Type B pancreatic cell (in vitro differentiated cells): ENCODE data around the gene NEO1. TPM values are rescaled to one million over a fixed set of nuclear protein-coding genes. Genes with fewer than 3 reads are reported as not detected.

Experiments used
- DNase-seq: peaks from one replicate; pipeline ENCODE4 v3.0.0; 2021; ENCODE audit warnings: mixed read lengths; ENCODE audit not compliant: unreplicated experiment; ENCODE audit errors: extremely low spot score
- H3K27ac Mint-ChIP-seq: 2 replicates; pipeline ENCODE4 v1.8.0; 2021; ENCODE audit warnings: mild to moderate bottlenecking, mixed read lengths
- H3K27me3 Mint-ChIP-seq: 2 replicates; pipeline ENCODE4 v1.8.0; 2021; ENCODE audit warnings: mixed read lengths
- H3K36me3 Mint-ChIP-seq: 2 replicates; pipeline ENCODE4 v1.8.0; 2021; ENCODE audit warnings: mixed read lengths
- H3K4me1 Mint-ChIP-seq: one replicate; pipeline ENCODE4 v1.8.0; 2021; ENCODE audit warnings: mixed read lengths; ENCODE audit not compliant: unreplicated experiment
- H3K4me3 Mint-ChIP-seq: 2 replicates; pipeline ENCODE4 v1.8.0; 2021; ENCODE audit warnings: mild to moderate bottlenecking, mixed read lengths
- H3K9me3 Mint-ChIP-seq: 2 replicates; pipeline ENCODE4 v1.8.0; 2021; ENCODE audit warnings: mixed read lengths
- CTCF ChIP-seq: fragments of 200-600 bp; sonication (generic); conservative IDR thresholded peaks from 2 replicates; pipeline ENCODE4 v1.5.0; 2021; ENCODE audit warnings: antibody characterized with exemption, mild to moderate bottlenecking
- total RNA-seq: library from RNA; stranded (reverse); gene quantifications from 2 replicates; pipeline ENCODE4 v1.2.1, GENCODE V29; 2021; ENCODE audit warnings: low replicate concordance

Gene NEO1
- total RNA-seq, 1 donor from 2014 or later: 94.7 TPM

- DNase-seq: no peak
- no peak overlapping the region for H3K4me3 Mint-ChIP-seq
- H3K4me1 Mint-ChIP-seq: no peaks in the 10 kb centered on the region
- no peak overlapping the region for H3K27ac Mint-ChIP-seq
- TF ChIP-seq CTCF: no peak
- H3K36me3 Mint-ChIP-seq: peaks cover 27% of the 10 kb centered on the region
- H3K27me3 Mint-ChIP-seq: no peaks in the 10 kb centered on the region
- no peaks in the 10 kb centered on the region for H3K9me3 Mint-ChIP-seq
These were observed 206.2 kb downstream of the NEO1 start for GRCh38 chr15:73258271-73259108.

- no peak for TF ChIP-seq CTCF
- Mint-ChIP-seq H3K27me3 (no peaks in the 10 kb centered on the region), H3K9me3 (no peaks in the 10 kb centered on the region), H3K4me3 (no peak overlapping the region), H3K27ac (no peak overlapping the region), H3K4me1 (no peaks in the 10 kb centered on the region), H3K36me3 (peaks cover 22% of the 10 kb centered on the region)
- no peak for DNase-seq
These were observed 212.6 kb downstream of the NEO1 start for GRCh38 chr15:73264881-73265280.

- Mint-ChIP-seq H3K9me3 (no peaks in the 10 kb centered on the region), H3K36me3 (peaks cover 20% of the 10 kb centered on the region), H3K4me1 (no peaks in the 10 kb centered on the region), H3K4me3 (no peak overlapping the region), H3K27me3 (no peaks in the 10 kb centered on the region), H3K27ac (no peak overlapping the region)
- no peak for DNase-seq
- peak; percentile 82 for TF ChIP-seq CTCF
These were observed 213.4 kb downstream of the NEO1 start for GRCh38 chr15:73265536-73266153.

- peaks cover 27% of the 10 kb centered on the region for H3K36me3 Mint-ChIP-seq
- H3K4me3 Mint-ChIP-seq: no peak overlapping the region
- H3K27ac Mint-ChIP-seq: no peak overlapping the region
- peaks cover 4% of the 10 kb centered on the region for H3K4me1 Mint-ChIP-seq
- H3K9me3 Mint-ChIP-seq: no peaks in the 10 kb centered on the region
- no peak for TF ChIP-seq CTCF
- DNase-seq: no peak
- H3K27me3 Mint-ChIP-seq: no peaks in the 10 kb centered on the region
These were observed 216.2 kb downstream of the NEO1 start for GRCh38 chr15:73268457-73268856.

GRCh38 chr15:73270366-73271097 is 218.3 kb downstream of the NEO1 start:
- Mint-ChIP-seq H3K4me1 (peaks cover 4% of the 10 kb centered on the region), H3K4me3 (no peak overlapping the region), H3K36me3 (peaks cover 21% of the 10 kb centered on the region), H3K27me3 (no peaks in the 10 kb centered on the region), H3K9me3 (no peaks in the 10 kb centered on the region), H3K27ac (no peak overlapping the region)
- TF ChIP-seq CTCF: no peak
- DNase-seq: no peak
